IMR-90 (cell line): ENCODE results near the gene CAPN2. TPM values are rescaled to one million over a fixed set of nuclear protein-coding genes. Genes with fewer than 3 reads are reported as not detected.
A peak's percentile ranks its signal among the peaks of the same experiment; 100 is the strongest.

Experiments used
- ATAC-seq: fragments of 200-7000 bp; cut with Tn5 transposase; 2 replicates; pipeline ENCODE4 v1.9.1; 2020; ENCODE audit warnings: low read depth, mild to moderate bottlenecking, moderate library complexity
- BruUV-seq: library from RNA; stranded (reverse); fragments of 400-500 nt; replicated peaks from 2 replicates; lab custom pipeline; 2021; lab: Mats Ljungman, UMichigan
- CTCF ChIA-PET: fragments of 300-600 bp; formaldehyde crosslinking; extraction: SDS; loops from one replicate; lab custom pipeline; 2021; ENCODE audit warnings: antibody characterized with exemption; lab: Yijun Ruan, JAX
- POLR2A ChIA-PET: fragments of 300-600 bp; sonication (Branson Sonifier 250); formaldehyde crosslinking; loops from one replicate; lab custom pipeline; 2022; ENCODE audit warnings: antibody characterized with exemption; ENCODE audit not compliant: unreplicated experiment; lab: Charles Lee
- DNase-seq: peaks from one replicate; pipeline ENCODE4 v3.0.0; 2013
- H2AFZ ChIP-seq: replicated peaks from 2 replicates; pipeline ENCODE3; 2013; ENCODE audit warnings: low read length, mild to moderate bottlenecking; ENCODE audit not compliant: poor library complexity
- H2AK5ac ChIP-seq: 2 replicates; pipeline ENCODE4 v1.6.1; 2013; ENCODE audit warnings: low read depth, low read length, inconsistent platforms
- H2AK9ac ChIP-seq: replicated peaks from 2 replicates; pipeline ENCODE3; 2013; ENCODE audit warnings: mild to moderate bottlenecking, low read depth, low read length, moderate library complexity; ENCODE audit not compliant: poor library complexity
- H2BK120ac ChIP-seq: 2 replicates; pipeline ENCODE4 v1.6.1; 2013; ENCODE audit warnings: low read depth, low read length, inconsistent platforms
- H2BK15ac ChIP-seq: 3 replicates; pipeline ENCODE4 v1.6.1; 2013; ENCODE audit warnings: low read depth, low read length, inconsistent platforms
- H2BK20ac ChIP-seq: 2 replicates; pipeline ENCODE4 v1.6.1; 2013; ENCODE audit warnings: low read depth, mild to moderate bottlenecking, inconsistent platforms, low read length, moderate library complexity
- H2BK5ac ChIP-seq: 2 replicates; pipeline ENCODE4 v1.6.1; 2013; ENCODE audit warnings: mild to moderate bottlenecking, low read depth, low read length, inconsistent platforms; ENCODE audit not compliant: poor library complexity, severe bottlenecking
- H3K14ac ChIP-seq: replicated peaks from 2 replicates; pipeline ENCODE4 v1.6.1; 2013; ENCODE audit warnings: low read depth, low read length, inconsistent platforms
- H3K18ac ChIP-seq: 2 replicates; pipeline ENCODE4 v1.6.1; 2013; ENCODE audit warnings: low read depth, low read length, control low read depth
- H3K23ac ChIP-seq: 2 replicates; pipeline ENCODE4 v1.6.1; 2013; ENCODE audit warnings: low read depth, low read length, inconsistent platforms
- H3K27ac ChIP-seq: 2 replicates; pipeline ENCODE4 v1.5.1; 2013; ENCODE audit warnings: mild to moderate bottlenecking, control low read depth, low read length; ENCODE audit not compliant: insufficient read depth
- H3K27me3 ChIP-seq: 2 replicates; pipeline ENCODE4 v1.6.1; 2013; ENCODE audit warnings: low read length; ENCODE audit not compliant: control insufficient read depth, insufficient read depth
- H3K36me3 ChIP-seq: 2 replicates; pipeline ENCODE4 v1.6.1; 2013; ENCODE audit warnings: low read length, mixed read lengths; ENCODE audit not compliant: control insufficient read depth, insufficient read depth
- H3K4ac ChIP-seq: 2 replicates; pipeline ENCODE4 v1.6.1; 2013; ENCODE audit warnings: low read depth, low read length, inconsistent platforms
- H3K4me1 ChIP-seq: 2 replicates; pipeline ENCODE4 v1.6.1; 2013; ENCODE audit warnings: low read length, mixed read lengths; ENCODE audit not compliant: control insufficient read depth, insufficient read depth
- H3K4me2 ChIP-seq: 2 replicates; pipeline ENCODE4 v1.6.1; 2013; ENCODE audit warnings: low read depth, mild to moderate bottlenecking, control low read depth, low read length, moderate library complexity
- H3K4me3 ChIP-seq: 2 replicates; pipeline ENCODE4 v1.5.1; 2013; ENCODE audit warnings: low read depth, mild to moderate bottlenecking, control low read depth, low read length, moderate library complexity; ENCODE audit not compliant: insufficient read depth
- H3K56ac ChIP-seq: 2 replicates; pipeline ENCODE4 v1.6.1; 2013; ENCODE audit warnings: low read length, inconsistent platforms; ENCODE audit not compliant: insufficient read depth; ENCODE audit errors: extremely low read depth
- H3K79me1 ChIP-seq, 2 experiments: 2 replicates each; pipeline ENCODE4 v1.6.1; 2013; ENCODE audit warnings: low read length in 2 of 2, inconsistent platforms in 1 of 2, low read depth in 1 of 2
- H3K9ac ChIP-seq: 2 replicates; pipeline ENCODE4 v1.6.1; 2013; ENCODE audit warnings: low read depth, low read length, control low read depth
- H3K9me1 ChIP-seq: 2 replicates; pipeline ENCODE4 v1.6.1; 2013; ENCODE audit warnings: low read length, inconsistent platforms; ENCODE audit not compliant: insufficient read depth
- H3K9me3 ChIP-seq: 2 replicates; pipeline ENCODE4 v1.6.1; 2013; ENCODE audit warnings: low read length; ENCODE audit not compliant: control insufficient read depth, insufficient read depth
- H4K20me1 ChIP-seq: 2 replicates; pipeline ENCODE4 v1.6.1; 2013; ENCODE audit warnings: low read length, inconsistent platforms; ENCODE audit not compliant: insufficient read depth
- H4K5ac ChIP-seq: 2 replicates; pipeline ENCODE4 v1.6.1; 2013; ENCODE audit warnings: mild to moderate bottlenecking, low read depth, low read length, control low read depth
- H4K8ac ChIP-seq, 2 experiments: 2 replicates each; pipeline ENCODE4 v1.6.1; 2013; ENCODE audit warnings: low read depth in 2 of 2, low read length in 2 of 2, control low read depth in 1 of 2, inconsistent platforms in 1 of 2
- H4K91ac ChIP-seq: 2 replicates; pipeline ENCODE4 v1.6.1; 2013; ENCODE audit warnings: low read depth, low read length, inconsistent platforms; ENCODE audit not compliant: insufficient read depth
- BHLHE40 ChIP-seq: fragments of 150-350 bp; IDR thresholded peaks from 2 replicates; pipeline ENCODE4 v1.6.1; 2016; ENCODE audit warnings: mild to moderate bottlenecking, low read depth, low read length
- CEBPB ChIP-seq: IDR thresholded peaks from 2 replicates; pipeline ENCODE4 v1.6.1; 2012; ENCODE audit warnings: low read depth, low read length, improper control_type of control experiment
- CHD1 ChIP-seq: IDR thresholded peaks from 2 replicates; pipeline ENCODE4 v1.6.1; 2012; ENCODE audit warnings: low read depth, low read length, improper control_type of control experiment
- FOS ChIP-seq: fragments of 150-350 bp; IDR thresholded peaks from 2 replicates; pipeline ENCODE4 v1.6.1; 2016; ENCODE audit warnings: low read depth, low read length
- MAFK ChIP-seq: IDR thresholded peaks from 2 replicates; pipeline ENCODE4 v1.6.1; 2012; ENCODE audit warnings: low read depth, low read length, improper control_type of control experiment
- MAZ ChIP-seq: IDR thresholded peaks from 2 replicates; pipeline ENCODE4 v1.6.1; 2012; ENCODE audit warnings: low read depth, mild to moderate bottlenecking, low read length, improper control_type of control experiment, moderate library complexity, borderline replicate concordance
- MXI1 ChIP-seq: IDR thresholded peaks from 2 replicates; pipeline ENCODE4 v1.6.1; 2012; ENCODE audit warnings: low read depth, mild to moderate bottlenecking, low read length, moderate library complexity, borderline replicate concordance
- NFE2L2 ChIP-seq: fragments of 150-350 bp; IDR thresholded peaks from 2 replicates; pipeline ENCODE4 v1.6.1; 2016; ENCODE audit warnings: low read depth, mild to moderate bottlenecking, low read length
- POLR2A ChIP-seq: IDR thresholded peaks from 2 replicates; pipeline ENCODE4 v1.6.1; 2012; ENCODE audit warnings: mild to moderate bottlenecking, low read depth, low read length
- RAD21 ChIP-seq: IDR thresholded peaks from 2 replicates; pipeline ENCODE4 v1.6.1; 2012; ENCODE audit warnings: low read length, improper control_type of control experiment
- RCOR1 ChIP-seq: IDR thresholded peaks from 2 replicates; pipeline ENCODE4 v1.6.1; 2012; ENCODE audit warnings: mild to moderate bottlenecking, low read length, improper control_type of control experiment; ENCODE audit not compliant: insufficient replicate concordance
- RFX5 ChIP-seq: IDR thresholded peaks from 2 replicates; pipeline ENCODE4 v1.8.0; 2012; ENCODE audit warnings: low read depth, mild to moderate bottlenecking, low read length, moderate library complexity
- SMC3 ChIP-seq: fragments of 150-350 bp; IDR thresholded peaks from 2 replicates; pipeline ENCODE4 v1.6.1; 2016; ENCODE audit warnings: low read depth, mild to moderate bottlenecking, antibody characterized with exemption, low read length, moderate library complexity
- WGBS, 2 experiments: methylation state at CpG; one replicate each; pipeline versions ENCODE4 v1.1.5 to v1.1.7; 2013; ENCODE audit warnings: missing lambda C conversion rate in 2 of 2; ENCODE audit not compliant: insufficient read length in 1 of 2; ENCODE audit errors: extremely low coverage in 2 of 2; 5-methylcytosine and 5-hydroxymethylcytosine counted together
- dilution Hi-C: fragments of 300-500 bp; cut with HindIII; formaldehyde crosslinking; loops from one replicate; pipeline ENCODE4 v1.14.3; 2018; ENCODE audit warnings: low sequenced_read_pairs; ENCODE audit not compliant: unreplicated experiment
- in situ Hi-C: fragments of 300-500 bp; cut with MboI; formaldehyde crosslinking; loops from 3 replicates; pipeline ENCODE4 v1.14.3; 2019; ENCODE audit warnings: low sequenced_read_pairs, inconsistent platforms, mixed read lengths
- intact Hi-C: fragments of 100-400 bp; cut with micrococcal nuclease; formaldehyde crosslinking; loops from 2 replicates; pipeline ENCODE4 v1.10.0; 2022
- polyA plus RNA-seq, 3 experiments: library from polyadenylated mRNA; depleted of rRNA; stranded (reverse); fragments of >200 nt; gene quantifications; 2 replicates each; pipeline ENCODE4 v1.2.3, GENCODE V29; 2012; ENCODE audit warnings: low replicate concordance in 1 of 3
- total RNA-seq: library from RNA; depleted of rRNA; stranded (reverse); fragments of >200 nt; gene quantifications from 2 replicates; pipeline ENCODE4 v1.2.3, GENCODE V29; 2012
- TF ChIP-seq, protein P1 (sequence below): conservative IDR thresholded peaks from 2 replicates; pipeline ENCODE4 v1.5.1; 2012; ENCODE audit warnings: mild to moderate bottlenecking, low read depth, low read length, improper control_type of control experiment
- TF ChIP-seq, protein P2 (sequence below): fragments of 150-350 bp; IDR thresholded peaks from 2 replicates; pipeline ENCODE4 v1.6.1; 2016; ENCODE audit warnings: low read depth, mild to moderate bottlenecking, low read length, moderate library complexity, borderline replicate concordance
- TF ChIP-seq, protein P3 (sequence below): fragments of 150-350 bp; IDR thresholded peaks from 2 replicates; pipeline ENCODE4 v1.6.1; 2017; ENCODE audit warnings: mild to moderate bottlenecking, antibody characterized with exemption, low read length, low read depth

The CAPN2 gene
- total and polyA plus RNA-seq, 2 of the 4 experiments (the other 2 are of a cell fraction): 339 to 430 TPM

DNA sequence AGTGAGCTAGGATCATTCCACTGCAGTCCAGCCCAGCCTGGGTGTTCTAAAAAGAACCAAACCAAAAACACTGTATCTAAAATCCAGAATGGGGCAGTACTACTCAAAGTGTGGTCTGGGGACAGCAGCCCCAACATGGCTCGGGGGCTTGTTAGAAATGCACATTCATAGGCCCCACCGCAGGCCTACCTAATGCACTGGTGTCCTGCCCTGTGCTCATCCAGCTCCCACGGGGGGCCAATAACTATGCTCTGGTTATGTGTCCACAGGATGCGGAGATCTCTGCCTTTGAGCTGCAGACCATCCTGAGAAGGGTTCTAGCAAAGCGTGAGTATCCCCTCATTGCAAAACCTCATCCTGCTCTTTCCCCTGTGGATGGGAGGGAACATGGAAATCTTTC lies 51.5 kb downstream of the CAPN2 start:
- H3K4me2 ChIP-seq: no peak overlapping the region
- peak overlapping the region; percentile 45 for H2AK9ac ChIP-seq
- no peak overlapping the region for H2AK5ac ChIP-seq
- H3K9ac ChIP-seq: no peak overlapping the region
- no peaks in the 10 kb centered on the region for H3K27me3 ChIP-seq
- no peak overlapping the region for H4K5ac ChIP-seq
- no peak overlapping the region for H3K4ac ChIP-seq
- no CpG with 5 or more reads among the region's 5 CpGs for WGBS, 2 experiments
- peaks cover 31 to 58% of the 10 kb centered on the region in 2 experiments for H3K79me1 ChIP-seq
- H3K4me1 ChIP-seq: peaks cover 7% of the 10 kb centered on the region
- no peak overlapping the region for H3K18ac ChIP-seq
- H2BK5ac ChIP-seq: peak overlapping the region; percentile 41
- H3K23ac ChIP-seq: no peak overlapping the region
- no peak overlapping the region for H2BK20ac ChIP-seq
- H3K14ac ChIP-seq: no peak overlapping the region
- in situ Hi-C loops (no loop called here), intact Hi-C loops (no loop called here), dilution Hi-C loops (no loop called here)
- H2AFZ ChIP-seq: no peak overlapping the region
- DNase-seq: no peak
- no peak overlapping the region for H4K91ac ChIP-seq
- H3K27ac ChIP-seq: no peak overlapping the region
- H2BK15ac ChIP-seq: no peak overlapping the region
- no peak overlapping the region for H3K4me3 ChIP-seq
- no peaks in the 10 kb centered on the region for H4K20me1 ChIP-seq
- H4K8ac ChIP-seq: peak overlapping the region in 1 of 2 experiments; percentile 35; a peak in 1 of 4 replicates
- no TSS peak for BruUV-seq
- H2BK120ac ChIP-seq: no peak overlapping the region
- ChIA-PET CTCF (interaction anchor here (1.0 kb wide), 1 partner anchor 14 kb away, joined by 3 read pairs; no protein-coding TSS in a partner anchor), POLR2A (no interaction called here)
- TF ChIP-seq, protein P1, sequence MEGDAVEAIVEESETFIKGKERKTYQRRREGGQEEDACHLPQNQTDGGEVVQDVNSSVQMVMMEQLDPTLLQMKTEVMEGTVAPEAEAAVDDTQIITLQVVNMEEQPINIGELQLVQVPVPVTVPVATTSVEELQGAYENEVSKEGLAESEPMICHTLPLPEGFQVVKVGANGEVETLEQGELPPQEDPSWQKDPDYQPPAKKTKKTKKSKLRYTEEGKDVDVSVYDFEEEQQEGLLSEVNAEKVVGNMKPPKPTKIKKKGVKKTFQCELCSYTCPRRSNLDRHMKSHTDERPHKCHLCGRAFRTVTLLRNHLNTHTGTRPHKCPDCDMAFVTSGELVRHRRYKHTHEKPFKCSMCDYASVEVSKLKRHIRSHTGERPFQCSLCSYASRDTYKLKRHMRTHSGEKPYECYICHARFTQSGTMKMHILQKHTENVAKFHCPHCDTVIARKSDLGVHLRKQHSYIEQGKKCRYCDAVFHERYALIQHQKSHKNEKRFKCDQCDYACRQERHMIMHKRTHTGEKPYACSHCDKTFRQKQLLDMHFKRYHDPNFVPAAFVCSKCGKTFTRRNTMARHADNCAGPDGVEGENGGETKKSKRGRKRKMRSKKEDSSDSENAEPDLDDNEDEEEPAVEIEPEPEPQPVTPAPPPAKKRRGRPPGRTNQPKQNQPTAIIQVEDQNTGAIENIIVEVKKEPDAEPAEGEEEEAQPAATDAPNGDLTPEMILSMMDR: no peak
- TF ChIP-seq SMC3: no peak
- no peak for TF ChIP-seq MXI1
- TF ChIP-seq CHD1: no peak
- TF ChIP-seq, protein P2, sequence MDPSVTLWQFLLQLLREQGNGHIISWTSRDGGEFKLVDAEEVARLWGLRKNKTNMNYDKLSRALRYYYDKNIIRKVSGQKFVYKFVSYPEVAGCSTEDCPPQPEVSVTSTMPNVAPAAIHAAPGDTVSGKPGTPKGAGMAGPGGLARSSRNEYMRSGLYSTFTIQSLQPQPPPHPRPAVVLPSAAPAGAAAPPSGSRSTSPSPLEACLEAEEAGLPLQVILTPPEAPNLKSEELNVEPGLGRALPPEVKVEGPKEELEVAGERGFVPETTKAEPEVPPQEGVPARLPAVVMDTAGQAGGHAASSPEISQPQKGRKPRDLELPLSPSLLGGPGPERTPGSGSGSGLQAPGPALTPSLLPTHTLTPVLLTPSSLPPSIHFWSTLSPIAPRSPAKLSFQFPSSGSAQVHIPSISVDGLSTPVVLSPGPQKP: no peak
- TF ChIP-seq FOS: no peak
- TF ChIP-seq MAZ: no peak
- TF ChIP-seq POLR2A: no peak
- TF ChIP-seq BHLHE40: no peak
- no peak for TF ChIP-seq NFE2L2
- TF ChIP-seq MAFK: no peak
- TF ChIP-seq RFX5: no peak
- TF ChIP-seq RAD21: no peak
- TF ChIP-seq CEBPB: no peak
- no peak for TF ChIP-seq RCOR1
- TF ChIP-seq, protein P3, sequence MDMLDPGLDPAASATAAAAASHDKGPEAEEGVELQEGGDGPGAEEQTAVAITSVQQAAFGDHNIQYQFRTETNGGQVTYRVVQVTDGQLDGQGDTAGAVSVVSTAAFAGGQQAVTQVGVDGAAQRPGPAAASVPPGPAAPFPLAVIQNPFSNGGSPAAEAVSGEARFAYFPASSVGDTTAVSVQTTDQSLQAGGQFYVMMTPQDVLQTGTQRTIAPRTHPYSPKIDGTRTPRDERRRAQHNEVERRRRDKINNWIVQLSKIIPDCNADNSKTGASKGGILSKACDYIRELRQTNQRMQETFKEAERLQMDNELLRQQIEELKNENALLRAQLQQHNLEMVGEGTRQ: no peak
- H3K9me3 ChIP-seq: no peaks in the 10 kb centered on the region
- H3K9me1 ChIP-seq: peaks cover 12% of the 10 kb centered on the region
- H3K56ac ChIP-seq: no peak overlapping the region
- H3K36me3 ChIP-seq: peaks cover 63% of the 10 kb centered on the region
- ATAC-seq: no peak
